ENCODE results near the gene PMF1. TPM values are rescaled to one million over a fixed set of nuclear protein-coding genes. Genes with fewer than 3 reads are reported as not detected.

The PMF1 gene
- total RNA-seq, 1 donor from 2014 or later: 47.4 TPM

DNA sequence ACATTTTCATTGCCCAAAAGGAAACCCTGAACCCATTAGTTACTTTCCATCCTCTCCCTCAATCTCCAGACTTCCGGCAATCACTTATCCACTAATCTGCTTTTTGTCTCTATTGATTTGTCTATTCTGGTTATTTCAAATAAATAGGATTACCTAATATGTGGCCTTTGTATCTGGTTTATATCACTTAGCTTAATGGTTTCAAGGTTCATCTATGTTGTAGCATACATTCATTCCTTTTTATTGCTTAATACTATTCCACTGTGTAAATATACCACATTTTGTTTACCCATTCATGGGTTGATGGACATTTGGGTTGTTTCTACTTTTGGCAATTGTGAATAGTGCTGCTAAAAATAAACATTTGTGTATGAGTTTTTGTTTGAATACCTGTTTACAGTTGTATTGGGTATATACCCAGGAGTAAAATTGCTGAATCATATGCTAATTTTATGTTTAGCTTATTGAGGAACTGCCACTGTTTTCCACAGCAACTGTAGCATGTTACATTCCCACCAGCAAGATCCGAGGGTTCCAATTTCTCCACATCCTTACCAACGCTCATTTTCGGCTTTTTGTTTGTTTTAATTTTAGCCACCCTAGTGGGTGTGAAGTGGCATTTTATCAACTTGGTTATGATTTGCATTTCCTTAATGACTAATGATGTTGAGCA lies 21.4 kb upstream of the PMF1 start:
- DNase-seq (no peak), ATAC-seq (no peak)
- H3K9me3 ChIP-seq: no peaks in the 10 kb centered on the region
- no peak overlapping the region for H3K4me3 ChIP-seq
- H3K27ac ChIP-seq: no peak overlapping the region
- H3K27me3 ChIP-seq: no peaks in the 10 kb centered on the region
- intact Hi-C loops (cut with DNase I): no loop called here
- TF ChIP-seq, protein P1, sequence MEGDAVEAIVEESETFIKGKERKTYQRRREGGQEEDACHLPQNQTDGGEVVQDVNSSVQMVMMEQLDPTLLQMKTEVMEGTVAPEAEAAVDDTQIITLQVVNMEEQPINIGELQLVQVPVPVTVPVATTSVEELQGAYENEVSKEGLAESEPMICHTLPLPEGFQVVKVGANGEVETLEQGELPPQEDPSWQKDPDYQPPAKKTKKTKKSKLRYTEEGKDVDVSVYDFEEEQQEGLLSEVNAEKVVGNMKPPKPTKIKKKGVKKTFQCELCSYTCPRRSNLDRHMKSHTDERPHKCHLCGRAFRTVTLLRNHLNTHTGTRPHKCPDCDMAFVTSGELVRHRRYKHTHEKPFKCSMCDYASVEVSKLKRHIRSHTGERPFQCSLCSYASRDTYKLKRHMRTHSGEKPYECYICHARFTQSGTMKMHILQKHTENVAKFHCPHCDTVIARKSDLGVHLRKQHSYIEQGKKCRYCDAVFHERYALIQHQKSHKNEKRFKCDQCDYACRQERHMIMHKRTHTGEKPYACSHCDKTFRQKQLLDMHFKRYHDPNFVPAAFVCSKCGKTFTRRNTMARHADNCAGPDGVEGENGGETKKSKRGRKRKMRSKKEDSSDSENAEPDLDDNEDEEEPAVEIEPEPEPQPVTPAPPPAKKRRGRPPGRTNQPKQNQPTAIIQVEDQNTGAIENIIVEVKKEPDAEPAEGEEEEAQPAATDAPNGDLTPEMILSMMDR (IDR thresholded peaks at IDR 0.05): no peak
- peaks cover 9% of the 10 kb centered on the region for H3K4me1 ChIP-seq
- H3K36me3 ChIP-seq: peaks cover 10% of the 10 kb centered on the region

DNA sequence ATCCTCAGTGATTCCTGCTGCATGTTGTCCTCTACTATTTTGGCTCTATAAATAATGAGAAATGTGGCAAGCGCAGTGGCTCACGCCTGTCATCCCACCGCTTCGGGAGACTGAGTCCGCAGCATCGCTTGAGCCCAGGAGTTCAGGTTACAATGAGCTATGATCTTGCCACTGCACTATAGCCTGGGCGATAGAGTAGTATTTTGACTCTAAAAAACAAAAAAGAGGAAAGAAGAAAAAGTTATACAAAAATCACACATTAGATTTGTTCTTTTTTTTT lies 19.7 kb upstream of the PMF1 start:
- Histone ChIP-seq H3K36me3 (peaks cover 17% of the 10 kb centered on the region), H3K27ac (peak overlapping the region; percentile 83), H3K27me3 (no peaks in the 10 kb centered on the region), H3K4me1 (peaks cover 9% of the 10 kb centered on the region), H3K9me3 (no peaks in the 10 kb centered on the region), H3K4me3 (peak overlapping the region; percentile 97)
- intact Hi-C loops (cut with DNase I): no loop called here
- ATAC-seq (no peak), DNase-seq (no peak)
- TF ChIP-seq, protein P1 (IDR thresholded peaks at IDR 0.05): no peak

DNA sequence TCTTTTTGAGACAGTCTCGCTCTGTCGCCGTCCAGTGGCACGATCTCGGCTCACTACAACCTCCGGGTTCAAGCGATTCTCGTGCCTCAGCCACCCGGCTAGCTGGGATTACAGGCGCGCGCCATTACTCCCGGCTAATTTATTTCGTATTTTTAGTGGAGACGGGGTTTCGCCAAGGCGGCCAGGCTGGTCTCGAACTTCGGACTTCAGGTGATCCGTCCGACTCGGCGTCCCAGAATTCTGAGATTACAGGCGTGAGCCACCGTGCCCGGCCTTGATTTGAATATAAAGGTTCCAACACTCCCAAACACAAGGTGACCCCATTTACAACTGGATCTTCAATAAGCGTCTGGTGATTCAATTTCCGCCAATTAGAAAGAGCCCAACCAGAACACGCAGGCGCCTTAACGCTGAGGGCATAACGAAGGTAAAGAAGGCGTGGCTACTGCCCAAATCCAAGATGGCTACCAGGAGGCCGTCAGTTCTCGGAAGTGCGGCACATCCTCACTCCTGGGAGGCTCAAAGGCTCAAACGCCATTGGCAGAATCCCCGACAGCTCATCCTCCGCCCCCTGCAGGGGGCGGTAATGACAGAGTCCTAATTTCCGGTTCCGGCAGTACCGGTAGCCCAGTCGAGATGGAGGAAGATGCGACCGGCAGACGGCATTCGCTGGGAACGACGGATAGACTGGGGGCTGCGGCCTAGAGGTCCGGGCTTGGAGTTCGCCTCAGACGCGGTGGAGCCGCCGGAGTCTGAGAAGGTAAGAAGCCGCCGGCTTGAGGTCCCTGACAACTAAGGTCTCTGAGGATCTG lies 19.1 kb upstream of the PMF1 start, which contains the start of gene SLC25A44:
SLC25A44 (plus strand) TSS at position 617 of the 812 bp plus-strand sequence. CDS start 5,744 bp downstream, outside the sequence.
- H3K4me1 ChIP-seq: peaks cover 9% of the 10 kb centered on the region

DNA sequence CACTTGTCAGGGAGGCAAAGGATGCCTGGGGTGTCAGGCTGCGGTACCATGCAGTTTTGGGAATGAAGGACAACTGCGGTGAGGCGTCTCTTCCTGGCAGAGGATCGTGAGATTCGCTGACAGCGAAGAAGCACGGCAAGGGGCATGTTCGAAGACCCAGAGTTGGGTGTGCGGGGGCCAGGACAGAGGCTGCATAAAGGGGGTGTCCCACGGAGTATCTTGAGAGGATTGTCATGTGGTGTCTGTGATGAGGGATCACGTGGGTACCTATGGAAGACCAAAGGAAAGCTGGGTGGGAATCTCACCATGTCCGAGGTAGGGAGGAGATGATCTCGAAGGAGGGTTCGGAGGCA lies 18.5 kb upstream of the PMF1 start:
- Histone ChIP-seq H3K27ac (peak overlapping the region; percentile 81), H3K36me3 (peaks cover 17% of the 10 kb centered on the region), H3K9me3 (no peaks in the 10 kb centered on the region), H3K4me3 (peak overlapping the region; percentile 97), H3K27me3 (no peaks in the 10 kb centered on the region), H3K4me1 (peaks cover 9% of the 10 kb centered on the region)
- ATAC-seq (no peak), DNase-seq (no peak)
- intact Hi-C loops (cut with DNase I): no loop called here
- TF ChIP-seq, protein P1 (IDR thresholded peaks at IDR 0.05): no peak

More for the DNA sequence above, 19.1 kb upstream of the PMF1 start, which contains the start of gene SLC25A44:
- ATAC-seq (peak; percentile 99), DNase-seq (peak; percentile 96)
- peak within 1 kb of the TSS; percentile 83 for H3K27ac ChIP-seq
- H3K36me3 ChIP-seq: peaks cover 17% of the 10 kb centered on the region
- peak within 1 kb of the TSS; percentile 97 for H3K4me3 ChIP-seq
- intact Hi-C loops (cut with DNase I): no loop called here
- TF ChIP-seq, protein P1 (IDR thresholded peaks at IDR 0.05): peak; percentile 60
- no peaks in the 10 kb centered on the region for H3K9me3 ChIP-seq
- H3K27me3 ChIP-seq: no peaks in the 10 kb centered on the region

DNA sequence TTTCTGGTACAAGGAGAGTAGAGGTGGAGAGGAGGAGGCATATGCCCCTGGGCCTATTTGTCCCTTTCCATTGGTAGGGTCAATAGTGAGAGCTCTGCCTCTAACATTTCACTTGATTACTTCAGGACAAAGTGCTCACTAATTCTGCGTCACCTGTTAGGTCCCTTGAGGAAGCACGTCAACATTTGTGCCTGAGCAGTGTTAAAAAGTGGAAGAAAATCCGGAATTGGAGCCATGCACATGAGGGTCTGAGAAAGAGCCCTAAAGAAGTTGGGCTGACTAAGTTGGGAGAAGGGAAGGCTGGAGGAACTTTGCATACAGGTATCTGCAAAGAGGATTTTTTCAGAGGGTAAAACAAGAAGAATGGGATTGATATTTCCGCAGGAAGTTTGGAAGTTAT lies 17.0 kb upstream of the PMF1 start:
- no peak overlapping the region for H3K27ac ChIP-seq
- ATAC-seq (no peak), DNase-seq (no peak)
- intact Hi-C loops (cut with DNase I): no loop called here
- H3K9me3 ChIP-seq: no peaks in the 10 kb centered on the region
- peaks cover 33% of the 10 kb centered on the region for H3K36me3 ChIP-seq
- H3K4me3 ChIP-seq: no peak overlapping the region
- TF ChIP-seq, protein P1 (IDR thresholded peaks at IDR 0.05): no peak
- peaks cover 9% of the 10 kb centered on the region for H3K4me1 ChIP-seq
- no peaks in the 10 kb centered on the region for H3K27me3 ChIP-seq

All from upper lobe of right lung (tissue), 1 donor.